WERI-Rb-1 (cell line): ENCODE measurements around the gene IL17A.

Experiments used
- DNase-seq: peaks from one replicate; pipeline ENCODE4 v3.0.0-alpha.2; 2020
- H3K27ac ChIP-seq: fragments of 250-450 bp; sonication (Bioruptor Pico); 2 replicates; pipeline ENCODE4 v1.5.1; 2020; ENCODE audit warnings: mild to moderate bottlenecking, moderate library complexity
- H3K27me3 ChIP-seq: fragments of 250-450 bp; sonication (Bioruptor Pico); 2 replicates; pipeline ENCODE4 v1.5.1; 2021; ENCODE audit warnings: mild to moderate bottlenecking, low read depth, moderate library complexity; ENCODE audit not compliant: insufficient read depth, severe bottlenecking
- H3K36me3 ChIP-seq: fragments of 250-450 bp; sonication (Bioruptor Pico); 2 replicates; pipeline ENCODE4 v1.5.1; 2020; ENCODE audit warnings: mild to moderate bottlenecking, moderate library complexity
- H3K4me3 ChIP-seq: 2 replicates; pipeline ENCODE4 v1.5.1; 2011; ENCODE audit warnings: low read depth, mild to moderate bottlenecking, control low read depth, low read length
- H3K9me3 ChIP-seq: fragments of 250-450 bp; sonication (Bioruptor Pico); 2 replicates; pipeline ENCODE4 v1.5.1; 2021; ENCODE audit warnings: mild to moderate bottlenecking, moderate library complexity; ENCODE audit not compliant: severe bottlenecking
- CTCF ChIP-seq: IDR thresholded peaks from 2 replicates; pipeline ENCODE4 v1.5.1; 2011; ENCODE audit warnings: low read depth, mild to moderate bottlenecking, control low read depth, inconsistent platforms, low read length

IL17A gene

GRCh38 chr6:52186075-52186474 lies at the start of gene IL17A:
IL17A (plus strand) TSS chr6:52186375; CDS start chr6:52186432, 57 bp downstream.
- Histone ChIP-seq H3K4me3 (no peak within 1 kb of the TSS), H3K36me3 (no peaks in the 10 kb centered on the region), H3K9me3 (no peaks in the 10 kb centered on the region), H3K27ac (no peak within 1 kb of the TSS), H3K27me3 (peaks cover 12% of the 10 kb centered on the region)
- no peak for DNase-seq
- no peak for TF ChIP-seq CTCF

- no peak for DNase-seq
- Histone ChIP-seq H3K36me3 (no peaks in the 10 kb centered on the region), H3K4me3 (no peak overlapping the region), H3K27ac (no peak overlapping the region), H3K27me3 (peaks cover 16% of the 10 kb centered on the region), H3K9me3 (no peaks in the 10 kb centered on the region)
- TF ChIP-seq CTCF: no peak
Observed at GRCh38 chr6:52136934-52137467, 49.2 kb upstream of the IL17A start.

DNA sequence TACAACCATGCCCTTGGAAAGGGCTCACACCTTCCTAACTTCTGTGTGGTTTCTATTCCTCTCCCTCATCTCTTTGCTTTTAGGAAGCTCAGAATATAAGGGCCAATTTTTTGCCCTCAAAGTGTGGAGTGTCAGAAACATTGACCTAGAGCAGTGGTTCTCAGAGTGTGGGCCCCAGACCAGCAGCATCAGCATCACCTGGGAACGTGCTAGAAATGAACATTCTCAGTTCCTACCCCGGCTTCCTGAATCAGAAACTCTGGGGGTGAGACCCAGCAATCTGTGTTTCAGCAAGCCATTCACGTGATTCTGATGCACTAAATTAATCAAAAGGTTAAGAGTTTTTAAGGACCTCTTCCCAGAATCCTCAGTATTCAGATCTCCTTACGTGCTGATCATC lies 47.9 kb upstream of the IL17A start:
- TF ChIP-seq CTCF: no peak
- no peak for DNase-seq
- H3K27ac ChIP-seq: no peak overlapping the region
- H3K9me3 ChIP-seq: no peaks in the 10 kb centered on the region
- no peak overlapping the region for H3K4me3 ChIP-seq
- H3K36me3 ChIP-seq: no peaks in the 10 kb centered on the region
- peaks cover 16% of the 10 kb centered on the region for H3K27me3 ChIP-seq

GRCh38 chr6:52139985-52140680 lies 46.0 kb upstream of the IL17A start:
- no peak for TF ChIP-seq CTCF
- no peak overlapping the region for H3K4me3 ChIP-seq
- H3K9me3 ChIP-seq: no peaks in the 10 kb centered on the region
- no peak for DNase-seq
- H3K36me3 ChIP-seq: no peaks in the 10 kb centered on the region
- H3K27ac ChIP-seq: no peak overlapping the region
- peaks cover 18% of the 10 kb centered on the region for H3K27me3 ChIP-seq

- Histone ChIP-seq H3K9me3 (no peaks in the 10 kb centered on the region), H3K4me3 (no peak overlapping the region), H3K27me3 (peaks cover 16% of the 10 kb centered on the region), H3K36me3 (no peaks in the 10 kb centered on the region), H3K27ac (no peak overlapping the region)
- no peak for DNase-seq
- no peak for TF ChIP-seq CTCF
Observed at GRCh38 chr6:52141596-52141995, 44.6 kb upstream of the IL17A start.

- no peak for DNase-seq
- no peaks in the 10 kb centered on the region for H3K36me3 ChIP-seq
Observed at GRCh38 chr6:52142556-52142955, 43.6 kb upstream of the IL17A start.

More at GRCh38 chr6:52142556-52142955, 43.6 kb upstream of the IL17A start:
- H3K4me3 ChIP-seq: no peak overlapping the region
- no peak overlapping the region for H3K27ac ChIP-seq
- no peaks in the 10 kb centered on the region for H3K9me3 ChIP-seq
- TF ChIP-seq CTCF: no peak
- peaks cover 25% of the 10 kb centered on the region for H3K27me3 ChIP-seq
